GM18505 (cell line): ENCODE data around the gene TSPAN14.
"Not testable (repeated sequence)": the region's sequence is repeated elsewhere in the genome, so short reads cannot be mapped to it uniquely, and the experiment has no call there.

Experiments
- ATAC-seq: cut with Tn5 transposase; IDR thresholded peaks from one replicate; pipeline ENCODE4 v1.9.1; 2021; ENCODE audit not compliant: unreplicated experiment
- POLR2A ChIP-seq: IDR thresholded peaks from 4 replicates; pipeline ENCODE4 v1.6.1; 2011; ENCODE audit warnings: borderline replicate concordance; ENCODE audit not compliant: insufficient read depth, insufficient read length; ENCODE audit errors: extremely low read depth

TSPAN14 gene

DNA sequence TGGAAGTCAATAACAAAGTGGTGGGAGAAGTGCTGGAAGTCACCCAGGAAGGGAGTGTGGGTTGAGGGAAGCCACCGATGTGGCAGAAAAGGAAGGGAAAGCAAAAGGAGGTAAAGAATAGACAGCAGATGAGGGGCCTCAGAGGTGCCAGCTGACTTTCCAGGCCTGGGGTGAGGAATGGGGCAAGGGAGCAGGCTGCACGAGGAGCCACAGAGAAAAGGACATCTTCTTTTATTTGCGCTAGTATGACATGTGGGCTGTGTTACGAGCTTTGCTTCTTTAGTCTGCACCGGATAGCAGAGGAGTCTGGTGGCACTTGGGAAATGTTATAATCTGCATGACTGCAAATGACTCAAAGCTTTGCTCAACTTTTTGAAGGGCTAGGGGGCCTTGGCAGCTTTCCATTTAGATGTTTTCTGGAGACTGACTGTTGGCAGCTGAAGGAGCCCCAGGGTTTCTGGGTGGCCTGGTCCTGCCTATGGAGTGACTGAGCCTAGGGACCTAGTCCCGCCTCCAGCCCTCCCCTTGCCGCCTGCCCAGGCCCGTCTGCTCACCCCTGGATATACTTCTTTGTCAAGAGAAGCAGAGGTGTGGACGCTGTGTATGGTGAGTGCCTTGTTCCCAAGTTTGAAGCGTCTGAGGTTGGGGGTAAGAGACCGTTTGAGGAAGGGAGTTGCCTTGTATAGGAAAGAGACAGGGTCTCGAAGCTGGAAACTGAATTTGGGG, 40.7 kb upstream of the TSPAN14 start:
- ATAC-seq = no peak
- no peak for TF ChIP-seq POLR2A

DNA sequence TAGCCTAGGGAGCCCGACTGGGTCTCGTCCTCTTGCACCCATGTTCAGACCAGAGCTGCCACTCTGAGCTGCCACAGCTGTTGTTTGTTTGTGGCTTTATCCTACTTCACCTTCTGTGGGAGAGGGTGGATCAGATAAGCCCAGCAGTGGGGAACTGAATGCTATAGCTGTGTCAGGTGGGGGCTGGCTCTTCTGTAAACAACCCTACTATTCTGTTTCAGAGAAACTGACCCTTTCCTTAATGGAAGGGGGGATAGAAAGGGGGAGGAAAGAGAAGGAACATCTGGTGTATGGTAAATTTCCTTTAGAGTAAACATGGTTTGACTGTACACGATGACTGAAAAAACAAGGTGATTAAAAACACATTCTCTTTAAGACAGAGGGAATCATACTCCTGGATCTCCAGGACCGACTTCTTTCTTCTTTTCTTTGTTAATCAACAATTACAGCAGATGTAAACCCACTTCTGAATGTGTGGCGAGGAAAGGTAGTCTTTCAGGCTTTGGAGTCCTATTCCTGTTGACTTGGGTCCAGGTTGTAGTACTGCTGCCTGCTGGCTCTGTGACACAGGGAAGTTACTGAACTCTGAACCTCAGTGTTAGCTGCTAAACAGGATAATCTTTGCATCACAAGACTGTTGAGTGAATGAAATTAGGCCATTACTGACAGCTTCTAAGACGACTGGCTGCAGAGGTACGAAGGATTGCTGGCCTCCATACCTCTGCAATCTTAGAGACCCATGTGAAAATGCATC, 39.8 kb upstream of the TSPAN14 start:
- no peak for ATAC-seq
- no peak for TF ChIP-seq POLR2A

DNA sequence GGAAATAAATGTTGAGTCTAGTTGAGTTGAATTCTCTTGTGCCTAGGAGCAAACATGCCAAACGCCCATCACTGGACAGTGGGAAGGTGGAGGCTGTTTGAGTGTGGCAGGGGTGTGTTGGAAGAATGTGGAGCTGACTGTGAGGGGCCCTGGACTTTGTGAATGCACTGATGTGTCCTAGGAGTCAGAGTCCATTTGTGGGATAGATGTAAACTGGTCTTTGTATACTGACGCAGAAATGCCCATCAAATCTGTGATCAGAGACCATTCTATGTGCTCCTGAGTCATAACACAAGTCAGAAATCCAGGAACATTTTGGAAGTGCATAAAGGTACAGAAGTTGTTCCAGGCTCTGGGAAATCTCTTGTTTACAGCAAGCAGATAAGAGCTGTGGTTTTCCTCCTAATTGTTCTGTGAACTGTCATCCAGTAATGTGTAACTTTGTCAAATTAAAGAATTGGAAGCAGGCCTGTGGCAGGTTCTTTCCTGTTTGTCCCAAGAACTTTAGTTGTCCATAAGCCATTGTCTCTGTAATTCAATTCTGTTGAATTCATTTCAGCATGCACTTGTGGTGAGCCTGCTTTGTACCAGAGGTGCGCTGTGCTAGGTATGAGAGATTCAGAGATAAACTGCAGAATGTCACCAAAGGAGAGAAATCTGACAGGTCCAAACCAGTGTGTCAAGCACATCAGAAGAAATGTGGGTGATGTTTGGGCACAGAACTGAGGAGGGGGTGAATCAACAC, 38.2 kb upstream of the TSPAN14 start:
- ATAC-seq = no peak
- no peak for TF ChIP-seq POLR2A

DNA sequence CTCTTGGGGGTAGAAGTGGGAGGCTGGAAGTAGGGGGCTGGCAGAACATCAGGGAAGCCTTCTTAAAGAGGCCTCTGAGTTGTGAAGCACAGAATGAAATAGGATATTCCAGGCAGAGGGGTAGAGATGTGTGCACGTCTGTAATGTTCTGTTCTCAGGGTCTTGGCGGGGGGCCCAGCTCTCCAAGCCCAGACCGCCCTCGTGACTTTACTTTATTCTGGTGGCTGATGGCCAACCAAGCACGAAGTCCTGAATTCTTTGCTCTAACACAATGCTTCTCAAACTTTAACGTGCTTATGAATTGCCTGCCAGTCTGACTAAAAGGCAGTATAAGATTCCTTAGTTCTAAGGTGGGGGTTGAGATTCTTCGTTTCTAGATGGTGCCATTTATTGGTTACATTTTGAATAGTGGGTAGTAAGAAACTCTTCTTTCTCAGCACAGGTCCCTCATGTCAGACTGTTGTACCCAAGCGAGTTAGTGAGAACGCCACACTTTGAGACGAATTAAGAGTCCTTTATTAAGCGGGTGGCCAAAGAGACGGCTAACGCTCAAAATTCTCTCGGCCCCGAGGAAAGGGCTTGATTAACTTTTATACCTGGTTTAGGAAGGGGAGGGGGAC, 37.5 kb upstream of the TSPAN14 start:
- no peak for ATAC-seq

DNA sequence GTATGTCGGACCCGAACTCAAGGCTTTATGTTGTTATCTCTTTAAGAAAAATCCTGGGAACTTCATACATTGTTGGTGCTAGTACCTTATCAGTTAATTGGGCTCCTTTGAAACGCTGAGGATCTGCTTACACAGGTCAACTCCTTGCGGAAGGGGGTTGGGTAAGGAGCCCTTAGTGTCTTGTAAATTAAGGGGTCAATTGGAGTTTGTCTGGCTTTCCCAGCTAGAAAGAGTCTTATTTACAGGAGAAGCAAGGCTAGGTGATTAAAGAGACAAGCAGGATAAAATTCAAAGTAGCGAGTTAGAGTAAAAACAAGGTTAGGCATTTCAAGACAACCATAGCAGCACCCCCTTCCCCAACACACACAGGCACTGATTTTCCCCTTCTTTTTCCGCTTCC, 36.9 kb upstream of the TSPAN14 start:
- not testable (repeated sequence) for ATAC-seq

More for the DNA sequence above, 37.5 kb upstream of the TSPAN14 start:
- no peak for TF ChIP-seq POLR2A

DNA sequence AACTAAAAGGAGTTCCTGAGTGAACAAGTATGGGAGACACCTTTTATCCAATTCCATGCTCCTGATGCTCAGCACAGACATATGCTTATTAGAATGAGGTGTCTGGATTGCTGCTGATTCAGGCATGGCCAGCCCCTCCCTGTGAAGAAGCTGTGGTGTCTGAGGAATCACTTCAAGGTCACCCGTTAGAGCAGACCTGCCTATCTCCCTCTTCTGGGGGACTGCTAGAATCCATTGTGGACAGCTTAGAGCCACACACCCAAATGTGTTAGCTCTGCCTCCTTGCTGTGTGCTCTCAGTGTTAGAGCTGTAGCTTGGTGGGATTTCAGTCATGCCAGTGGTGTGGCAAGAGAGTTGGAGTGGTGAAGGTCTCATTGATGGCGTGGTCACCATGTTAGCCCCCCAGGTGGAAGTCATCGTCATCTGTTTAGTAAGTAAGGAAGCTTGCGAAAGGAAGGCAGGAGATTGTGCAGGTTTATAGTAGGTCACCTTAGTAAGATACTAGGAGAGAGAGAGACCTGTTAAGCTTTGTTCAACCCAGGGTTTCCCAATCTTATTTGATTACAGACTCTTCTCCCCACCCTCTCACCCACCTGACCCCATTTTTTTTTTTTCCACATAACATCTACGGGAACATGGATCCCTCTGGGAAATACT, 32.9 kb upstream of the TSPAN14 start:
- ATAC-seq = peak; percentile 10
- TF ChIP-seq POLR2A = no peak

DNA sequence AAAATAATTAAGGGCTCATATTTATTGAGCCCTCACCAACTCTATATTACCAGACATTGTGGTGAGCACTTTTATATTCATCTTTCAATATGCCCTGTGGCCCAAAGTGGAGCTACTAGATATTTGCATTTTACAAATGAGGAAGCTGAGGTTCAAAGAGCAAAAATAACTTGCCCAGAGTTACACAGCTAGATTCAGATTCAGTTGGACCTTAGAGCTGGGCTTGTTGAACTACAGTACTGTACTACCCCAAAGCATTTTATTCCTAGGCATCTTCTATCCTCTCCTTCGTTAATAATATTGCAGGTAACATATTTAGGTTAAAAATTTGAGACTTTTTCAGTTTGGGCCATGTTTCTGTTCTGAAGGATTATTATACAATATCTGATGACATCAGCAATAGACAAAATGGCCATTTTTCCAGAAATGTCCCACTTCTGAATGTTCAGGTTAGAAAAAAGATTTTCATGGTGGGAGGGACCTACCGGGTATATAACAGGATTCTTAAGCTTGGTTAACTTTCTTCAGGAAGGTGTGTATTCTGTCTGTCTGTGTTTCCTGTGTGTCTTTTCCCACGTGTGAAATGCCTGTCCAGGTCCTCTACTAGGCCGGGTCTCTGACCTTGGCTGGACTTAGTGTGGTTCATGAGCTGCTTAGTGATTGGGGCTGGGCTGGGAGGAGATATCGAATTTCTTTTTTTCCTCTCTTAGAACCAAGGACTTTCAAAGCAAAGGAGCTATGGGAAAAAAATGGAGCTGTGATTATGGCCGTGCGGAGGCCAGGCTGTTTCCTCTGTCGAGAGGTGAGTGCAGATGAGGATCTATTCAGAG, 32.2 kb upstream of the TSPAN14 start:
- peak; percentile 93 for ATAC-seq
- TF ChIP-seq POLR2A = peak; percentile 15

DNA sequence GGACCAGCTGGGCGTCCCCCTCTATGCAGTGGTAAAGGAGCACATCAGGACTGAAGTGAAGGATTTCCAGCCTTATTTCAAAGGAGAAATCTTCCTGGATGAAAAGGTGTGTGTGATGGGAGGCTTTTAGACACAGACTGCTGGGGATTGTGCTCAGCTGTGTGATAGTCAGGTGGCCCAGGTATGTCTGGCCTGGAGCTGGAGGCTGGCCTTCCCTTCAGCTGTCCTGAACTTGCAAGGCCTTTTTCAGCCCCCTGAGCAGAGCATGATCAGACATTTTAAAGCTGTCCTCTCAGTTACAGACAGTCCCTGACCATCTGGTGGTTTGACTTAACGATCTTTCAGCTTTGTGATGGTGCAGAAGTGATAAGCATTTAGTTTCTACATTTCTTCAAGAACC, 28.2 kb upstream of the TSPAN14 start:
- no peak for TF ChIP-seq POLR2A
- ATAC-seq = no peak

DNA sequence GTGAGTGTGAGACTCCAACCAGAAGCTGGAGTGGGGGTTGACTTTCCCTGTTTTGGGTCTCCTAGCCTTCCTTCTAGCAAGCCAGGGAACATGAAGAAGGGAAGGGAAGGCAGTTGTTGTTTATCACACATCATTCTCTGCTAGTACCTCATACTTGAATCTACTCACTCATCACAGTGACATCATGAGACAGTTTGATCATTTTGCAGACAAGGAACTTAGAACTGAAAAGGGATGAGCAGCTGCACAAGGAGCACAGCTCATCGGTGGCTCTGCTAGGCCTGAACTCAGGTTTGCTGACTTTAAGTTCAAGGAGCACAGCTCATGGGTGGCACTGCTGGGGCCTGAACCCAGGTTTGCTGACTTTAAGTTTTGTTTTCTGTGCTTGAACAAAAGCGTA, 26.6 kb upstream of the TSPAN14 start:
- no peak for TF ChIP-seq POLR2A
- ATAC-seq = no peak

DNA sequence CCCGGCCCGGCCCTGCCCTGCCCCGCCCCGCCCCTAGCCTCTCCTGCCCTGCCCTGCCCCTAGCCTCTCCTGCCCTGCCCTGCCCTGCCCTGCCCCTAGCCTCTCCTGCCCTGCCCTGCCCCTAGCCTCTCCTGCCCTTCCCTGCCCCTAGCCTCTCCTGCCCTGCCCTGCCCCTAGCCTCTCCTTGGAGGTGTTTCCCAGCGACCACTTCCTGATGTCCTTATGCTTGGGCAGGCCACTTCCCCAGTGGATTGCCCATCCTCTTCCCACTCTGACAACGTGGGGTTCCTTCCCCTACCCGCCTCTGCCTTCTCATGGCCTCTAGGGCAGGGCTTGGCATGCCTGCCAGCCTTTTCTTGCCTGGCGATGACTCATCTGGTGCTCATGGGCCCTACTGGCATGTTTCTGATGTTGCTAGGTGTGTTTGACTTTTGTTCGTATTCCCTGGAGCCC, 24.6 kb upstream of the TSPAN14 start:
- no peak for ATAC-seq
- TF ChIP-seq POLR2A = no peak

DNA sequence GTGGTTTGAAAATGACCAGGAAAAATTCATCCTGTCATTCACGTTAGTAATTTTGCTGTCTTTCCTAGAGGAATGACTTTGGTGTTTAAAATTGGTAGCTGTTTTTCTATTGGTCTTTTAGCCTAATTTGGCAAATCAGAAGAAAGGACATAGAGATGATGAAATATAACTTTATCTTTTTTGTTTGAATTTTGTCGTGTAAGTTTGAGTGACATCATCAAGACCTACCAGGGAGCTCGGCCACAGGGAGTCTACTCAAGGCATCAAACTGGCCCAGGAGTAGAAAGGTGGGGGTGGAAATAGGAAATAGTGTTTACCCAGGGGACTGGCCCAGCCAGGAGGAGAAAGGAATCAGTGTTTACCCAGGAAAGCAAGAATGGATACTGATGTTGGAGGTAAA, 21.0 kb upstream of the TSPAN14 start:
- ATAC-seq = no peak

DNA sequence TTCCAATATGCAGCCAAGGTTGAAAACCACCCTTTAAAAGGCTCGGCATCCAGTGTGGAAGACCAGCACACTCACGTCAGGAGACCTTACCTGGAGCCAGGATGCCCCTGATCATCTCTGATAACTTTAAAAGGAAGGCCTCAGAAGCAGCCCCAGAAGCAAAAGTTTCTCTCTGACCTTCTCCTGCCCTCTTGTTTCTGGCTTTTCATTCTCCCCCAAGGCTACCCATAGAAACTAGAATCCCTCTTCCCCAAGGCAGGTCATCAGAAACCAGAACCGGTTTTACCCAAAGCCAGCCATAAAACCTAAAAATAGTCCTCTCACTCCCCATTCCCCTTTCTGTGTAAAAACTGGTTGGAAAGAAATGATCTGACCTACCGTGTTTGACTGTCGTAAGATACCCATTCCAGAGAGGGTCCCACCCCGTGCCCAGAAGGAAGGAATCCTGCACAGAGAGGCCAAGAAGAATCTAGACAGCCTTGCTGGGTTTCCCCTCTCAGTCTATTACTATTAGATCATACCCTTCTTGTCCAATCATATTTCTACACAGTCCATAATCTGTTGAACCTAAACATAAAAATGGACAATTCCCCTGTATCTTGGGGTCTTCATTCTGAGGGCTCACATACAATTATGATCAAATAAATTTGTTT, 17.5 kb upstream of the TSPAN14 start:
- ATAC-seq = no peak
- TF ChIP-seq POLR2A = no peak

More for the DNA sequence above, 21.0 kb upstream of the TSPAN14 start:
- no peak for TF ChIP-seq POLR2A
